ENCODE measurements around the gene SCFD1.

The SCFD1 gene

GRCh38 chr14:30719137-30719536, 97.0 kb downstream of the SCFD1 start:
- DNase-seq (ENCODE audit: extremely low spot score), result no peak
- ChIA-PET POLR2A (no interaction called here), CTCF (no interaction called here)
- TF ChIP-seq FOXK2 (IDR thresholded peaks at IDR 0.05) (no peak), ZNF384 (IDR thresholded peaks at IDR 0.05) (no peak), SUZ12 (IDR thresholded peaks at IDR 0.05) (no peak), ELF4 (IDR thresholded peaks at IDR 0.05) (no peak), FOXM1 (IDR thresholded peaks at IDR 0.05; ENCODE audit: borderline replicate concordance) (no peak), ARNT (IDR thresholded peaks at IDR 0.05) (no peak), L3MBTL2 (conservative IDR thresholded peaks at IDR 0.05) (no peak), NFRKB (IDR thresholded peaks at IDR 0.05) (no peak), FOXA1 (IDR thresholded peaks at IDR 0.05) (no peak), LEF1 (IDR thresholded peaks at IDR 0.05; ENCODE audit: borderline replicate concordance) (no peak), BHLHE40 (IDR thresholded peaks at IDR 0.05; ENCODE audit: borderline replicate concordance) (no peak), TARDBP (IDR thresholded peaks at IDR 0.05) (no peak), HDGF (IDR thresholded peaks at IDR 0.05; ENCODE audit: borderline replicate concordance) (no peak), CTBP1 (IDR thresholded peaks at IDR 0.05; ENCODE audit: borderline replicate concordance) (no peak), PKNOX1 (IDR thresholded peaks at IDR 0.05) (no peak), SP1 (IDR thresholded peaks at IDR 0.05) (no peak)

- TF ChIP-seq TARDBP (IDR thresholded peaks at IDR 0.05) (no peak), FOXM1 (IDR thresholded peaks at IDR 0.05; ENCODE audit: borderline replicate concordance) (no peak), ARNT (IDR thresholded peaks at IDR 0.05) (no peak), FOXK2 (IDR thresholded peaks at IDR 0.05) (no peak), ELF4 (IDR thresholded peaks at IDR 0.05) (no peak), SP1 (IDR thresholded peaks at IDR 0.05) (no peak), L3MBTL2 (conservative IDR thresholded peaks at IDR 0.05) (no peak), BHLHE40 (IDR thresholded peaks at IDR 0.05; ENCODE audit: borderline replicate concordance) (no peak), CTBP1 (IDR thresholded peaks at IDR 0.05; ENCODE audit: borderline replicate concordance) (no peak), LEF1 (IDR thresholded peaks at IDR 0.05; ENCODE audit: borderline replicate concordance) (no peak), ZNF384 (IDR thresholded peaks at IDR 0.05) (no peak), FOXA1 (IDR thresholded peaks at IDR 0.05) (no peak), SUZ12 (IDR thresholded peaks at IDR 0.05) (no peak), PKNOX1 (IDR thresholded peaks at IDR 0.05) (no peak), NFRKB (IDR thresholded peaks at IDR 0.05) (no peak), HDGF (IDR thresholded peaks at IDR 0.05; ENCODE audit: borderline replicate concordance) (no peak)
- ChIA-PET CTCF (no interaction called here), POLR2A (no interaction called here)
- DNase-seq (ENCODE audit: extremely low spot score), result no peak
Observed at GRCh38 chr14:30725763-30726162, 103.6 kb downstream of the SCFD1 start.

- no peak for DNase-seq (ENCODE audit: extremely low spot score)
- ChIA-PET CTCF (no interaction called here), POLR2A (no interaction called here)
- TF ChIP-seq ELF4 (IDR thresholded peaks at IDR 0.05), result no peak
- no peak for TF ChIP-seq FOXA1 (IDR thresholded peaks at IDR 0.05)
- no peak for TF ChIP-seq LEF1 (IDR thresholded peaks at IDR 0.05; ENCODE audit: borderline replicate concordance)
- no peak for TF ChIP-seq SUZ12 (IDR thresholded peaks at IDR 0.05)
- no peak for TF ChIP-seq PKNOX1 (IDR thresholded peaks at IDR 0.05)
- TF ChIP-seq CTBP1 (IDR thresholded peaks at IDR 0.05; ENCODE audit: borderline replicate concordance), result no peak
Observed at GRCh38 chr14:30728471-30728870, 106.4 kb downstream of the SCFD1 start.

GRCh38 chr14:30737916-30738315, 115.8 kb downstream of the SCFD1 start:
- ChIA-PET CTCF (no interaction called here), POLR2A (no interaction called here)
- no peak for DNase-seq (ENCODE audit: extremely low spot score)
- TF ChIP-seq ARNT (IDR thresholded peaks at IDR 0.05), result no peak
- TF ChIP-seq LEF1 (IDR thresholded peaks at IDR 0.05; ENCODE audit: borderline replicate concordance), result no peak
- TF ChIP-seq BHLHE40 (IDR thresholded peaks at IDR 0.05; ENCODE audit: borderline replicate concordance), result no peak
- TF ChIP-seq ELF4 (IDR thresholded peaks at IDR 0.05), result no peak

- no peak for DNase-seq (ENCODE audit: extremely low spot score)
- POLR2A ChIA-PET, result no interaction called here
- TF ChIP-seq HDGF (IDR thresholded peaks at IDR 0.05; ENCODE audit: borderline replicate concordance) (no peak), FOXA1 (IDR thresholded peaks at IDR 0.05) (no peak), SP1 (IDR thresholded peaks at IDR 0.05) (no peak), BHLHE40 (IDR thresholded peaks at IDR 0.05; ENCODE audit: borderline replicate concordance) (no peak), LEF1 (IDR thresholded peaks at IDR 0.05; ENCODE audit: borderline replicate concordance) (no peak), ELF4 (IDR thresholded peaks at IDR 0.05) (no peak), TARDBP (IDR thresholded peaks at IDR 0.05) (no peak), CTBP1 (IDR thresholded peaks at IDR 0.05; ENCODE audit: borderline replicate concordance) (no peak), PKNOX1 (IDR thresholded peaks at IDR 0.05) (no peak), NFRKB (IDR thresholded peaks at IDR 0.05) (no peak), ZNF384 (IDR thresholded peaks at IDR 0.05) (no peak), L3MBTL2 (conservative IDR thresholded peaks at IDR 0.05) (no peak), FOXK2 (IDR thresholded peaks at IDR 0.05) (no peak), ARNT (IDR thresholded peaks at IDR 0.05) (no peak), FOXM1 (IDR thresholded peaks at IDR 0.05; ENCODE audit: borderline replicate concordance) (no peak), SUZ12 (IDR thresholded peaks at IDR 0.05) (no peak)
- CTCF ChIA-PET, result no interaction called here
Observed at GRCh38 chr14:30738978-30739377, 116.9 kb downstream of the SCFD1 start.

- CTCF ChIA-PET, result no interaction called here
- POLR2A ChIA-PET, result no interaction called here
- no peak for DNase-seq (ENCODE audit: extremely low spot score)
- no peak for TF ChIP-seq TARDBP (IDR thresholded peaks at IDR 0.05)
- no peak for TF ChIP-seq ARNT (IDR thresholded peaks at IDR 0.05)
- no peak for TF ChIP-seq ZNF384 (IDR thresholded peaks at IDR 0.05)
- no peak for TF ChIP-seq NFRKB (IDR thresholded peaks at IDR 0.05)
- no peak for TF ChIP-seq L3MBTL2 (conservative IDR thresholded peaks at IDR 0.05)
- TF ChIP-seq PKNOX1 (IDR thresholded peaks at IDR 0.05), result no peak
- TF ChIP-seq ELF4 (IDR thresholded peaks at IDR 0.05), result no peak
- no peak for TF ChIP-seq HDGF (IDR thresholded peaks at IDR 0.05; ENCODE audit: borderline replicate concordance)
- TF ChIP-seq CTBP1 (IDR thresholded peaks at IDR 0.05; ENCODE audit: borderline replicate concordance), result no peak
- no peak for TF ChIP-seq SUZ12 (IDR thresholded peaks at IDR 0.05)
Observed at GRCh38 chr14:30748343-30748742, 126.2 kb downstream of the SCFD1 start.
